GM19043 (cell line): ENCODE data around the gene WNT5B.

Experiments
- ATAC-seq: cut with Tn5 transposase; IDR thresholded peaks from one replicate; pipeline ENCODE4 v1.9.1; 2021; ENCODE audit warnings: low read depth; ENCODE audit not compliant: unreplicated experiment

The WNT5B gene

GRCh38 chr12:1622406-1622805, 6.6 kb upstream of the WNT5B start:
- no peak for ATAC-seq

GRCh38 chr12:1629338-1630132, 504 bp downstream of the WNT5B start:
- no peak for ATAC-seq

GRCh38 chr12:1630133-1630826, 1.2 kb downstream of the WNT5B start:
- no peak for ATAC-seq

- no peak for ATAC-seq
Observed at GRCh38 chr12:1630827-1631591, 2.0 kb downstream of the WNT5B start.

GRCh38 chr12:1632702-1633101, 3.7 kb downstream of the WNT5B start:
- no peak for ATAC-seq

GRCh38 chr12:1633459-1633858, 4.4 kb downstream of the WNT5B start:
- no peak for ATAC-seq

GRCh38 chr12:1634149-1634548, 5.1 kb downstream of the WNT5B start:
- ATAC-seq = no peak

- ATAC-seq = no peak
Observed at GRCh38 chr12:1634590-1635191, 5.7 kb downstream of the WNT5B start.

- no peak for ATAC-seq
Observed at GRCh38 chr12:1635301-1636095, 6.5 kb downstream of the WNT5B start.

GRCh38 chr12:1638203-1638602, 9.2 kb downstream of the WNT5B start:
- ATAC-seq = no peak

- ATAC-seq = no peak
Observed at GRCh38 chr12:1639538-1639937, 10.5 kb downstream of the WNT5B start.

GRCh38 chr12:1640328-1641234, 11.6 kb downstream of the WNT5B start:
- no peak for ATAC-seq

GRCh38 chr12:1642513-1642912, 13.5 kb downstream of the WNT5B start:
- no peak for ATAC-seq

- ATAC-seq = no peak
Observed at GRCh38 chr12:1643043-1643442, 14.0 kb downstream of the WNT5B start.

GRCh38 chr12:1643905-1644533, 15.0 kb downstream of the WNT5B start:
- no peak for ATAC-seq

- ATAC-seq = no peak
Observed at GRCh38 chr12:1644534-1645438, 15.8 kb downstream of the WNT5B start.

GRCh38 chr12:1645819-1646218, 16.8 kb downstream of the WNT5B start:
- no peak for ATAC-seq
